ENCODE results near the gene NDST1. TPM values are rescaled to one million over a fixed set of nuclear protein-coding genes. Genes with fewer than 3 reads are reported as not detected.

NDST1 gene
- total RNA-seq, 4 donors from 2014 or later: 32.4 to 104 (median 42.6) TPM

DNA sequence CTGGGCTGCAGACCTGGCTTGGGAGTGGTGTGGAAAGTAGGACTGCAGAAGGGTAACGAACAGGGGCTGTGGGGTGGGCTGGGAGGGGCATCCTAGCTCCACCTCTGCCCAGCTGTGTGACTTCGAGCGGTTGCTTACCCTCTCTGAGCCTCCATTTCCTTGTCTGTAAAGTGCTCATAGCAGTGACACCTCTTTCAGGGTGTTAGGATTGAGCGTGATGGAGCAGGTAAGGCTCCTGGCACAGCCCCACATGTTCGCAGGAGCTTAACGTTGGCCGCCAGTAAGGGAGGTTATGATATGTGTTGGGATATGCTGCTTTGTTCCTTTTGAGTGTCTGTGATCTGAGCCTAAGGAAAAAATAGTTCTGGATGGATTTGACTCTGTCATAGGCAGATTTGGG is 2.1 kb downstream of the NDST1 start:
- TF ChIP-seq, protein P1, sequence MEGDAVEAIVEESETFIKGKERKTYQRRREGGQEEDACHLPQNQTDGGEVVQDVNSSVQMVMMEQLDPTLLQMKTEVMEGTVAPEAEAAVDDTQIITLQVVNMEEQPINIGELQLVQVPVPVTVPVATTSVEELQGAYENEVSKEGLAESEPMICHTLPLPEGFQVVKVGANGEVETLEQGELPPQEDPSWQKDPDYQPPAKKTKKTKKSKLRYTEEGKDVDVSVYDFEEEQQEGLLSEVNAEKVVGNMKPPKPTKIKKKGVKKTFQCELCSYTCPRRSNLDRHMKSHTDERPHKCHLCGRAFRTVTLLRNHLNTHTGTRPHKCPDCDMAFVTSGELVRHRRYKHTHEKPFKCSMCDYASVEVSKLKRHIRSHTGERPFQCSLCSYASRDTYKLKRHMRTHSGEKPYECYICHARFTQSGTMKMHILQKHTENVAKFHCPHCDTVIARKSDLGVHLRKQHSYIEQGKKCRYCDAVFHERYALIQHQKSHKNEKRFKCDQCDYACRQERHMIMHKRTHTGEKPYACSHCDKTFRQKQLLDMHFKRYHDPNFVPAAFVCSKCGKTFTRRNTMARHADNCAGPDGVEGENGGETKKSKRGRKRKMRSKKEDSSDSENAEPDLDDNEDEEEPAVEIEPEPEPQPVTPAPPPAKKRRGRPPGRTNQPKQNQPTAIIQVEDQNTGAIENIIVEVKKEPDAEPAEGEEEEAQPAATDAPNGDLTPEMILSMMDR (IDR thresholded peaks at IDR 0.05; ENCODE audit: low read depth): no peak

DNA sequence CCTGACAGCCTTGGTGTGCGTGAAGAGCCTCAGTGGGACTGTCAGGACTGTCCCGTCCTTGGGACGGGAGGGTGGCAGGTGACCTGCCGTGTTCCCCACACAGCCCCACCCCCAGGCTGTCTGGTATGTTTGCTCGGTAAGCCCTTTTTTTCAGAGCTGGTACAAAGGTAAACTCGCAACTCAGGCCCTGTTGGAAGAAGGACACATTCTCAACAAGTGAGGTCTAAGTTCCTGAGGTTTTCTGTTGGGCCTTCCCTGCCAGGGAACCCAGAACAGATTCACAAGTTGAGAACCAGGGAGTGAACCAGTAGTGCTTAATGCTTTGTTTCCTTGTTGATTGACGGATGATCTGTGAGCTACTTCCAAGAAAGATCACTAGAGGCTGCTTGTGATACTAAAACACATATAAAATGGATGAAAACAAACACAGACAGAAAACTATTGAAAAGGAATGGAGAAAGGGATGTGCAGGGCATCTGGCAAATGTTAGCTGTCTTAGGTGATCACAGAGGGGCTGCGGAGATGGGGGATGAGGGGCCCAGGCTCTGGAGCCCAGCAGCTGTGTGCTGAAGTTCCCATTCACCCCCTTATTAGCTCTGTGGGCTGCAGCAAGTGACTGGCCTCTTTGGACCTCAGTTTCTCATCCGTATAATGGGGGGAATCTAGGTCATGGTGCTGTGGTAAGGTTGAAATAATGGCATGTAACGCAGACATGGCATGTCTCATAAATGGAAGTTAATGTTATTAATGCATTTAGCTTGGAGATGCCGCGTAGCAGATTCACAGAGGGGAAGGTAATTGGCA is 2.7 kb downstream of the NDST1 start:
- TF ChIP-seq, protein P1 (IDR thresholded peaks at IDR 0.05; ENCODE audit: low read depth): no peak

DNA sequence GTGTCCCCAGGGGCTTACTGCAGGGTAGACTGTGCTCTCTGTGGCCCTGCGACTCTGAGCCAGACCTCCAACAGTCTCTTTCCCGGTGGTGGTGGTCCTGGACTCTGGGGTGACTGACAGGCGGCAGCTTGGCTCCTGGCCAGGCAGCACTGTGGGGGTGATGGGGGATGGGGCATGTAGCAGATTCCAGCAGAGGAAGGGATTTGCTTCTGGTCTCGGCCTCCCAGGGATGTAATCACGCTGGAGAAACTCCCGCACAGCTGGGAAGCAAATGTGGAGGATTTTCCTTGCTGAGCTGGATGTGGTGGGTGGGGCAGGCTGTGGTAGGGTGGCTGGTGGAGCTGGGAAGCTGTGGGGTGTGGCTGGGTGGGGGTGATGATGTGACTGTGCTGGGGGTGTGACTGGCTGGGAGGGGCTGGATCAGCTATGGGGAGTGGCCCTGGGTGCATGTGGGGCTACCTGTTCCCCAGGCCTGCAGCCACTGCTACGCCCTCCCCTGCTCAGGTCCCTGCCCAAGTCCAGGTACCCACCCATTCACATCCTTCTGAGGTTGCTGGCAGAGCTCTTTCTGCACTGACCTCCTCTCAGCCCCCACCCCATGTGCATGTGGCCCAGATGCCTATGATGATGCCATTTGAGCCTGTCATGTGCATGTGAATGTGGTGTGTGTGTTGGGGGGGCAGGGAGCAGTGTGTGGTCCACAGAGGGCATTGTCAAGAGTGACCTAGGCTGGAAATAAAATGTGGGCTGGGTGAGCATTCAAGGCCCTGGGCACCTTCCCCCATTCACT is 3.8 kb downstream of the NDST1 start:
- TF ChIP-seq, protein P1 (IDR thresholded peaks at IDR 0.05; ENCODE audit: low read depth): no peak

DNA sequence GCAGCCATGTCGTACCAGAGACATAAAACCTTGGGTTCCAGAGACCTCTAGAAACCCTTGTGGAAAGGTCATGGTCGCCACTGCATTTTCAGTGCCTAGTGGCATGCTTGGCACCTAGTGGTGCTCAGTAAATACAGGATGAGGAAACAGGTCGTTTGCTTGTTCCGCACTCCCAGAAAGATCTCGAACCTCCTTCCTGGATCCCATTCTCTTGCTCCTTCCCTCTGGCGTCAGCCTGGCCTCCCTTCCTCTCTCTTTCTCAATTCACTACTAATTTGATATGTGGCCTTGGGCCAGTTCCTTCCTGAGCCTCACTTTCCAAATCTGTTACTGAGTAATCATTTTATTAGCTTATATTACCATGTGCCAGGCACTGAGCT is 4.4 kb downstream of the NDST1 start:
- TF ChIP-seq, protein P1 (IDR thresholded peaks at IDR 0.05; ENCODE audit: low read depth): no peak

DNA sequence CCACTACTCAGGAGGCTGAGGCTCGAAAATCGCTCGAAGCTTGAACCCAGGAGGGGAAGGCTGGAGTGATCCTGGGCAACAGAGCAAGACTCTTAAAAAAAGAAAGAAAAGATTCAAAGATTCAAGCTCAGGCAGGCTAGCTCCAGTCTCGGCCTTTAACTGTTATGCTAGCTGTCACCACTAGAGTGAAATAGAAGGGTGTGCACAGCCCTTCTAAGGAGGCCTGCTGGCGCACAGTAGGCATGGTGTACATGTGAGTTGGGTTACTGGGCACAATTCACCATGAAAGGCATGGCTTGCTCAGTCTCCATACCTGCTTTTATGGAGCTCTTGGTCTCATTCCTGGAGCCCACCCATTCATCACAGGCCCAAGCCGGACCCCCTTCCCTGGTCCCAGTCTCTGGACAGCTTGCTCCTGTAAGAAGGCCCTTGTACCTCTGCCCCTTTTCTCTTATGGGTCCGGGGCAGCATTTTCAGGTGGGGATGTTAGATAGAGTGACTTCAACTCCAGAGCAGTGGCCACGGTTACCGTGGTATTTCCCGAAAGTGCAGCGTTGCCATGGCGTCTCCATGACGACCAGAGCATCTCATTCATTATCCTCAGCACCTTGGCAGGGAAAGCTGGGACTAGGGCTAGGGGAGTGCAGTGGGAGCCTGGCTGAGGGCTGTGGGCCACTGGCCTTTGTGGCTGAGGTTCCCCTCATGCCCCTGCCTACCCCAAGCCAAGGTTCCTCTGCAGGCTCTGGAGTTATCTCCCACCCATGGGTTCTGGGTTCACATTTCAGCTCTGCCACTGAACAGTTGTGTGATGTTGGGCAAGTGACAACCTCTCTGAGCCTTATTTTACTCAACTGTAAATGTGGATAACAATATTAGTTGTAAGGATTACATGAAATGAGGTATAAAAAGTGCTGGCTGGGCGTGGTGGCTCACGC is 5.7 kb downstream of the NDST1 start:
- TF ChIP-seq, protein P1 (IDR thresholded peaks at IDR 0.05; ENCODE audit: low read depth): no peak

DNA sequence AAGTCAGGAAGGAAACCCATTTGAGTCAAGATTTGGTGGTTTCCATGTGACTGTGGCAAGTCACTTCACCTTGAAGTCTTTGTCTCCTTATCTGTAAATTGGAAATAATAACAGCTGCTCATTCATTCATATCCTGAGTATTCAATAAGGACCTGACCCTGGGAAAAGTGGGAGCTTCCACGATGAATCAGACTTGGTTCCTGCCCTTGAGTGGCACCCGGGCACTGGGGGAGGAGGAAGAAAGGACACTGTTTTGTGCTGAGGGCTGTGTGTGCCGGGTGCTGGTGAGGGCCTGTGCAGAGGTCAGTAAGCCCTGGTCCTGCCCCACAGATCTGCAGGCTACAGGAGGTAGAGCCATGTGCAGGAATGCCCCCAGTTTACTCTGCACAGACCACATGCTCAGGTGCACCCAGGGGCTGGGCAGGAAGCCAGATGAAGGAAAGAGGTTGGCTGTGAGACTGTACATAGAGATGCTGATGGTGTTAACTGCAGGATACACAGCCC is 6.8 kb downstream of the NDST1 start:
- TF ChIP-seq, protein P1 (IDR thresholded peaks at IDR 0.05; ENCODE audit: low read depth): no peak
